HepG2 (cell line): ENCODE results near the gene EGFR.

Source experiments
- PCBP1 ChIP-seq: fragments of 200-400 bp; formaldehyde crosslinking; IDR thresholded peaks from 2 replicates; pipeline ENCODE4 v1.6.1; 2017; ENCODE audit warnings: mild to moderate bottlenecking, low read depth, low read length, borderline replicate concordance
- POLR2AphosphoS5 ChIP-seq: IDR thresholded peaks from 2 replicates; pipeline ENCODE4 v1.6.1; 2012; ENCODE audit warnings: low read depth, low read length
- ZFX ChIP-seq: sonication (generic); formaldehyde crosslinking; IDR thresholded peaks from 2 replicates; pipeline ENCODE4 v1.4.0; 2020; ENCODE audit warnings: mild to moderate bottlenecking, low read depth, missing genetic modification reagents, moderate library complexity
- ZNF296 ChIP-seq: sonication (generic); formaldehyde crosslinking; conservative IDR thresholded peaks from 2 replicates; pipeline ENCODE4 v1.5.0; 2020; ENCODE audit warnings: mild to moderate bottlenecking, missing genetic modification reagents
- TF ChIP-seq, protein P1 (sequence below): IDR thresholded peaks from 2 replicates; pipeline ENCODE4 v1.6.1; 2016
- TF ChIP-seq, protein P2 (sequence below): sonication (generic); formaldehyde crosslinking; IDR thresholded peaks from 2 replicates; pipeline ENCODE4 v1.4.0; 2020; ENCODE audit warnings: missing genetic modification reagents, borderline replicate concordance

DNA sequence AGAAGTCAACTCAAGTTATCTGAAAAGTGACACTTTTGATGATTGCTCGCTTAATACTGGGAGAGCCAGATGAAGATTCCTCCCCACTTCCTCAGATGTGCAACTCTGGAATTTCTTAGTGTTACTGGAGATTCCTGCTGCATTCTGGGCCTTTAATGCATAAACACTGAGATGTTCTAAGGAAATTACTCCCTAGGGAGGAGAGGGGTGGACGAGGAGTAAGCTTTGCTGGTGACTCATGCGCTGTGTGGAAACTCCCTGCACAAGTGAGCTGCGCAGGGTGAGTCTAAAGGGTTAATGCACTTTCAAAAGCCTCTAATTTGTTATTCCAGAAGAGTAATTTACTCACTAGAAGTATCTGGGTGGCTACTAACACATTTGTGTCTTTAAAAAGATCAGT is 46.3 kb downstream of the EGFR start:
- TF ChIP-seq ZNF296 (no peak), PCBP1 (no peak), ZFX (CRISPR knock-in tag) (no peak), POLR2AphosphoS5 (no peak)
- TF ChIP-seq, protein P1, sequence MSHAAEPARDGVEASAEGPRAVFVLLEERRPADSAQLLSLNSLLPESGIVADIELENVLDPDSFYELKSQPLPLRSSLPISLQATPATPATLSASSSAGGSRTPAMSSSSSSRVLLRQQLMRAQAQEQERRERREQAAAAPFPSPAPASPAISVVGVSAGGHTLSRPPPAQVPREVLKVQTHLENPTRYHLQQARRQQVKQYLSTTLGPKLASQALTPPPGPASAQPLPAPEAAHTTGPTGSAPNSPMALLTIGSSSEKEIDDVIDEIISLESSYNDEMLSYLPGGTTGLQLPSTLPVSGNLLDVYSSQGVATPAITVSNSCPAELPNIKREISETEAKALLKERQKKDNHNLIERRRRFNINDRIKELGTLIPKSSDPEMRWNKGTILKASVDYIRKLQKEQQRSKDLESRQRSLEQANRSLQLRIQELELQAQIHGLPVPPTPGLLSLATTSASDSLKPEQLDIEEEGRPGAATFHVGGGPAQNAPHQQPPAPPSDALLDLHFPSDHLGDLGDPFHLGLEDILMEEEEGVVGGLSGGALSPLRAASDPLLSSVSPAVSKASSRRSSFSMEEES (CRISPR knock-in tag): no peak
- TF ChIP-seq, protein P2, sequence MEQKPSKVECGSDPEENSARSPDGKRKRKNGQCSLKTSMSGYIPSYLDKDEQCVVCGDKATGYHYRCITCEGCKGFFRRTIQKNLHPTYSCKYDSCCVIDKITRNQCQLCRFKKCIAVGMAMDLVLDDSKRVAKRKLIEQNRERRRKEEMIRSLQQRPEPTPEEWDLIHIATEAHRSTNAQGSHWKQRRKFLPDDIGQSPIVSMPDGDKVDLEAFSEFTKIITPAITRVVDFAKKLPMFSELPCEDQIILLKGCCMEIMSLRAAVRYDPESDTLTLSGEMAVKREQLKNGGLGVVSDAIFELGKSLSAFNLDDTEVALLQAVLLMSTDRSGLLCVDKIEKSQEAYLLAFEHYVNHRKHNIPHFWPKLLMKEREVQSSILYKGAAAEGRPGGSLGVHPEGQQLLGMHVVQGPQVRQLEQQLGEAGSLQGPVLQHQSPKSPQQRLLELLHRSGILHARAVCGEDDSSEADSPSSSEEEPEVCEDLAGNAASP (CRISPR knock-in tag): no peak
